A549 (cell line): ENCODE data around the gene RFPL2. TPM values are rescaled to one million over a fixed set of nuclear protein-coding genes. Genes with fewer than 3 reads are reported as not detected.
"Not testable (repeated sequence)": the region's sequence is repeated elsewhere in the genome, so short reads cannot be mapped to it uniquely, and the experiment has no call there.

ENCODE experiments used
- ATAC-seq, 2 experiments: fragments of 200-7000 bp in 1 of 2; fragments of >200 bp in 1 of 2; cut with Nextera tagmentation in 1 of 2; cut with Tn5 transposase in 1 of 2; 3 replicates each; pipeline versions ENCODE4 v1.8.0 to v1.9.1; 2018 to 2020; ENCODE audit warnings: mild to moderate bottlenecking in 1 of 2, moderate library complexity in 1 of 2
- CTCF ChIA-PET: fragments of 300-600 bp; sonication (Branson Sonifier 250); formaldehyde crosslinking; extraction: SDS; loops from one replicate; lab custom pipeline; 2021; ENCODE audit warnings: antibody characterized with exemption, inconsistent platforms; lab: Yijun Ruan, JAX
- POLR2A ChIA-PET: fragments of 350-600 bp; formaldehyde crosslinking; extraction: SDS; loops from one replicate; lab custom pipeline; 2021; ENCODE audit warnings: antibody characterized with exemption, inconsistent platforms; lab: Yijun Ruan, JAX
- DNase-seq, 2 experiments: peaks; one replicate each; pipeline versions ENCODE4 v3.0.0 to v3.0.0-alpha.2; 2011 to 2016; ENCODE audit warnings: low read depth in 1 of 2, low spot score in 1 of 2
- FAIRE-seq: peaks from 2 replicates; lab custom pipeline; 2011; peaks lifted over from hg19 to GRCh38; lab: Jason Lieb, UNC
- H3K27ac ChIP-seq, 2 experiments: fragments of >200 bp; sonication (Bioruptor Twin); formaldehyde crosslinking; 3 replicates each; pipeline ENCODE4 v1.5.1; 2016 to 2017
- H3K4me1 ChIP-seq: fragments of >200 bp; sonication (Bioruptor Twin); formaldehyde crosslinking; 3 replicates; pipeline ENCODE4 v1.6.1; 2016
- H3K4me2 ChIP-seq: fragments of >200 bp; sonication (Bioruptor Twin); formaldehyde crosslinking; 3 replicates; pipeline ENCODE4 v1.6.1; 2016
- H3K4me3 ChIP-seq: fragments of >200 bp; sonication (Bioruptor Twin); formaldehyde crosslinking; 3 replicates; pipeline ENCODE4 v1.5.1; 2016
- H3K9me3 ChIP-seq: fragments of >200 bp; sonication (Bioruptor Twin); formaldehyde crosslinking; 3 replicates; pipeline ENCODE4 v1.6.1; 2016
- CTCF ChIP-seq: fragments of >200 bp; sonication (Bioruptor Twin); formaldehyde crosslinking; IDR thresholded peaks from 3 replicates; pipeline ENCODE4 v1.5.1; 2016
- RAD21 ChIP-seq, 2 experiments: fragments of >200 bp in 1 of 2; sonication (Bioruptor Twin) in 1 of 2; formaldehyde crosslinking in 1 of 2; IDR thresholded peaks in 1 of 2; conservative IDR thresholded peaks in 1 of 2; 2 replicates in 1 of 2; 3 replicates in 1 of 2; pipeline ENCODE4 v1.6.1; 2012 to 2018; ENCODE audit warnings: inconsistent platforms in 1 of 2
- WGBS: methylation state at CpG from one replicate; pipeline ENCODE4 v1.1.6; 2017; ENCODE audit errors: missing lambda C conversion rate; 5-methylcytosine and 5-hydroxymethylcytosine counted together
- polyA plus RNA-seq, 4 experiments: library from polyadenylated mRNA; depleted of rRNA in 3 of 4; stranded (reverse); fragments of >200 nt; fragmentation: RNase III in 1 of 4; extraction: RNeasy Plus Mini Kit Qiagen cat#74134 plus additional on column Dnase treatment in 1 of 4; gene quantifications; 2 replicates in 3 of 4; 3 replicates in 1 of 4; pipeline ENCODE4 v1.2.3, GENCODE V29; 2011 to 2017
- small RNA-seq, 6 experiments: library from RNA; depleted of rRNA; stranded (forward); fragments of <200 nt; gene quantifications; one replicate each; pipeline ENCODE3, GENCODE V24; 2012

The RFPL2 gene
- polyA plus RNA-seq, 2 of the 4 experiments (the other 2 are of a cell fraction): 0.19 to 0.25 TPM

GRCh38 chr22:32140688-32141087, 64.2 kb downstream of the RFPL2 start:
- CTCF ChIA-PET: interaction anchor here (0.6 to 0.7 kb wide), 4 partner anchors 56 to 494 kb away, joined by 3 to 5 read pairs (median 3); no protein-coding TSS in a partner anchor
- whole genome bisulfite sequencing: 15% methylated on average over 5 of the region's 6 CpGs
- POLR2A ChIA-PET, H3K4me3 ChIP-seq, H3K27ac ChIP-seq, H3K4me1 ChIP-seq, FAIRE-seq: not testable (repeated sequence)
- DNase-seq: peak in 1 of 2 experiments; percentile 18
- TF ChIP-seq CTCF (peak; percentile 14; the same call in 1 of the 3 replicates), RAD21 (conservative IDR thresholded peaks at IDR 0.05 in 1 of 2, IDR thresholded peaks at IDR 0.05 in 1 of 2) (peak in 1 of 2 experiments; percentile 19; a peak in 2 of 5 replicates)
- TF ChIP-seq, all 56 proteins: peak for 2; not testable (repeated sequence) for 54
- H3K9me3 ChIP-seq, H3K4me2 ChIP-seq: not testable (repeated sequence)
- peak; percentile 63 to 89; a peak in 5 of 6 replicates for ATAC-seq

Small RNA genes lying within 50 kb of the gene (small RNA-seq; reads per million reads assigned to genes)
- 0 reads per million in 6 experiments for gene RF02171

Other genes starting within 250 kb of the RFPL2 start
- gene SLC5A1, start 161.8 kb downstream of the RFPL2 start, polyA plus RNA-seq (2011; rRNA removed): 0.04 and 0.08 TPM in 2 replicates
- 0.01 to 0.03 TPM in 2 of 3 replicates, not detected in the other for gene SLC5A1, start 161.8 kb downstream of the RFPL2 start, polyA plus RNA-seq (2017; fragmentation: RNase III; extraction: RNeasy Plus Mini Kit Qiagen cat#74134 plus additional on column Dnase treatment)
- not detected in 2 replicates for gene C22orf42, start 45.8 kb downstream of the RFPL2 start, polyA plus RNA-seq (2011; rRNA removed)
- gene C22orf42, start 45.8 kb downstream of the RFPL2 start, polyA plus RNA-seq (2017; fragmentation: RNase III; extraction: RNeasy Plus Mini Kit Qiagen cat#74134 plus additional on column Dnase treatment): not detected in 3 replicates
- not detected in 2 replicates for gene SLC5A4, start 50.3 kb upstream of the RFPL2 start, polyA plus RNA-seq (2011; rRNA removed)
- gene SLC5A4, start 50.3 kb upstream of the RFPL2 start, polyA plus RNA-seq (2017; fragmentation: RNase III; extraction: RNeasy Plus Mini Kit Qiagen cat#74134 plus additional on column Dnase treatment): not detected in 3 replicates
- gene RFPL3, start 152.8 kb upstream of the RFPL2 start, polyA plus RNA-seq (2011; rRNA removed): not detected in 2 replicates
- gene RFPL3, start 152.8 kb upstream of the RFPL2 start, polyA plus RNA-seq (2017; fragmentation: RNase III; extraction: RNeasy Plus Mini Kit Qiagen cat#74134 plus additional on column Dnase treatment): not detected in 3 replicates
- gene RTCB, start 207.2 kb upstream of the RFPL2 start, polyA plus RNA-seq (2011; rRNA removed): 115 and 122 TPM in 2 replicates
- 91.3 to 95.7 TPM (median 93.3 TPM) in 3 replicates for gene RTCB, start 207.2 kb upstream of the RFPL2 start, polyA plus RNA-seq (2017; fragmentation: RNase III; extraction: RNeasy Plus Mini Kit Qiagen cat#74134 plus additional on column Dnase treatment)